Esophagus muscularis mucosa (tissue), 3 donors: ENCODE data around the gene MPHOSPH6.

Experiments
- EP300 ChIP-seq: sonication (generic); formaldehyde crosslinking; IDR thresholded peaks from one replicate; pipeline ENCODE4 v1.6.1; 2017; ENCODE audit warnings: antibody characterized with exemption
- TF ChIP-seq, protein P1 (sequence below), 3 experiments: fragments of 200-600 bp in 2 of 3; fragments of 450-650 bp in 1 of 3; sonication (generic) in 2 of 3; IDR thresholded peaks; one replicate each; pipeline ENCODE4 v1.5.1; 2017 to 2019; ENCODE audit warnings: antibody characterized with exemption in 3 of 3, mild to moderate bottlenecking in 2 of 3, moderate library complexity in 1 of 3

DNA sequence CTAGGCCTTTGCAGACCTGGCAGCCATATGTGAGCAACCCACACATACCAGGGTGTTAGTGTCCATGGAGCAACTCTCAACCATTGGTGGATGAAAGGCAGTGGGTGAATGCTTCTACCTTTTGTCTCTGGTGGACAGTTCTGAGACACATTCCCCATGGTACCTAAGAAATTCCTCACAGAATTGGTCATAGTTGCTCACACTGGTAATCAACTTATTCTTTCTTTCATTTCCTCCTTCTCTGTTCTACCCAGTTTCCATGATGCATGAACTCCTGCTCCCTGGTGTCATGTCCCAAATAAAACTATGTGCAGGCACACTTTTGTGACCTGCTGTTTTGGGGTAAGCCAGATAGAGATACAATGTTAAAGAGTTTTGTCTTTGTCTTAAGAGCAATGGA lies 33.2 kb upstream of the MPHOSPH6 start:
- TF ChIP-seq, protein P1, sequence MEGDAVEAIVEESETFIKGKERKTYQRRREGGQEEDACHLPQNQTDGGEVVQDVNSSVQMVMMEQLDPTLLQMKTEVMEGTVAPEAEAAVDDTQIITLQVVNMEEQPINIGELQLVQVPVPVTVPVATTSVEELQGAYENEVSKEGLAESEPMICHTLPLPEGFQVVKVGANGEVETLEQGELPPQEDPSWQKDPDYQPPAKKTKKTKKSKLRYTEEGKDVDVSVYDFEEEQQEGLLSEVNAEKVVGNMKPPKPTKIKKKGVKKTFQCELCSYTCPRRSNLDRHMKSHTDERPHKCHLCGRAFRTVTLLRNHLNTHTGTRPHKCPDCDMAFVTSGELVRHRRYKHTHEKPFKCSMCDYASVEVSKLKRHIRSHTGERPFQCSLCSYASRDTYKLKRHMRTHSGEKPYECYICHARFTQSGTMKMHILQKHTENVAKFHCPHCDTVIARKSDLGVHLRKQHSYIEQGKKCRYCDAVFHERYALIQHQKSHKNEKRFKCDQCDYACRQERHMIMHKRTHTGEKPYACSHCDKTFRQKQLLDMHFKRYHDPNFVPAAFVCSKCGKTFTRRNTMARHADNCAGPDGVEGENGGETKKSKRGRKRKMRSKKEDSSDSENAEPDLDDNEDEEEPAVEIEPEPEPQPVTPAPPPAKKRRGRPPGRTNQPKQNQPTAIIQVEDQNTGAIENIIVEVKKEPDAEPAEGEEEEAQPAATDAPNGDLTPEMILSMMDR (IDR thresholded peaks at IDR 0.05), result no peak
- TF ChIP-seq EP300, result no peak
